ENCODE results near the gene LPA.
"Not testable (repeated sequence)": the region's sequence is repeated elsewhere in the genome, so short reads cannot be mapped to it uniquely, and the experiment has no call there.

The LPA gene

GRCh38 chr6:160691617-160692016 is 27.5 kb upstream of the LPA start:
- CTCF ChIA-PET = interaction anchor here (1.4 kb wide), 1 partner anchor 683 kb away, joined by 3 read pairs; no protein-coding TSS in a partner anchor
- POLR2A ChIA-PET = no interaction called here

GRCh38 chr6:160690458-160690857 is 26.4 kb upstream of the LPA start:
- TF ChIP-seq, protein P1, sequence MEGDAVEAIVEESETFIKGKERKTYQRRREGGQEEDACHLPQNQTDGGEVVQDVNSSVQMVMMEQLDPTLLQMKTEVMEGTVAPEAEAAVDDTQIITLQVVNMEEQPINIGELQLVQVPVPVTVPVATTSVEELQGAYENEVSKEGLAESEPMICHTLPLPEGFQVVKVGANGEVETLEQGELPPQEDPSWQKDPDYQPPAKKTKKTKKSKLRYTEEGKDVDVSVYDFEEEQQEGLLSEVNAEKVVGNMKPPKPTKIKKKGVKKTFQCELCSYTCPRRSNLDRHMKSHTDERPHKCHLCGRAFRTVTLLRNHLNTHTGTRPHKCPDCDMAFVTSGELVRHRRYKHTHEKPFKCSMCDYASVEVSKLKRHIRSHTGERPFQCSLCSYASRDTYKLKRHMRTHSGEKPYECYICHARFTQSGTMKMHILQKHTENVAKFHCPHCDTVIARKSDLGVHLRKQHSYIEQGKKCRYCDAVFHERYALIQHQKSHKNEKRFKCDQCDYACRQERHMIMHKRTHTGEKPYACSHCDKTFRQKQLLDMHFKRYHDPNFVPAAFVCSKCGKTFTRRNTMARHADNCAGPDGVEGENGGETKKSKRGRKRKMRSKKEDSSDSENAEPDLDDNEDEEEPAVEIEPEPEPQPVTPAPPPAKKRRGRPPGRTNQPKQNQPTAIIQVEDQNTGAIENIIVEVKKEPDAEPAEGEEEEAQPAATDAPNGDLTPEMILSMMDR (IDR thresholded peaks at IDR 0.05; ENCODE audit: control extremely low read depth, extremely low read depth, low read depth, missing control alignments) = no peak
- CTCF ChIA-PET = no interaction called here
- DNase-seq (ENCODE audit: extremely low spot score) = no peak
- POLR2A ChIA-PET = no interaction called here

More at GRCh38 chr6:160691617-160692016, 27.5 kb upstream of the LPA start:
- TF ChIP-seq, protein P1 (IDR thresholded peaks at IDR 0.05; ENCODE audit: control extremely low read depth, extremely low read depth, low read depth, missing control alignments) = no peak
- no peak for DNase-seq (ENCODE audit: extremely low spot score)

GRCh38 chr6:160685762-160686450 is 21.8 kb upstream of the LPA start:
- POLR2A ChIA-PET = no interaction called here
- CTCF ChIA-PET = no interaction called here

DNA sequence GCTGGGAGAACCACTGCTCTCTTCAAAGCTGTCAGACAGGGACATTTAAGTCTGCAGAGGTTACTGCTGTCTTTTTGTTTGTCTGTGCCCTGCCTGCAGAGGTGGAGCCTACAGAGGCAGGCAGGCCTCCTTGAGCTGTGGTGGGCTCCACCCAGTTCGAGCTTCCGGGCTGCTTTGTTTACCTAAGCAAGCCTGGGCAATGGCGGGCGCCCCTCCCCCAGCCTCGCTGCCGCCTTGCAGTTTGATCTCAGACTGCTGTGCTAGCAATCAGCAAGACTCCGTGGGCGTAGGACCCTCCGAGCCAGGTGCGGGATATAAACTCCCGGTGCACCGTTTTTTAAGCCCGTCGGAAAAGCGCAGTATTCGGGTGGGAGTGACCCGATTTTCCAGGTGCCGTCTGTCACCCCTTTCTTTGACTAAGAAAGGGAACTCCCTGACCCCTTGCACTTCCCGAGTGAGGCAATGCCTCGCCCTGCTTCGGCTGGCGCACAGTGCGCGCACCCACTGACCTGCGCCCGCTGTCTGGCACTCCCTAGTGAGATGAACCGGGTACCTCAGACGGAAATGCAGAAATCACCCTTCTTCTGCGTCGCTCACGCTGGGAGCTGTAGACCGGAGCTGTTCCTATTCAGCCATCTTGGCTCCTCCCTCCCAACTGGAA is 21.2 kb upstream of the LPA start:
- DNase-seq (ENCODE audit: extremely low spot score); CTCF ChIA-PET; POLR2A ChIA-PET: not testable (repeated sequence)

More at GRCh38 chr6:160685762-160686450, 21.8 kb upstream of the LPA start:
- TF ChIP-seq, protein P1 (IDR thresholded peaks at IDR 0.05; ENCODE audit: control extremely low read depth, extremely low read depth, low read depth, missing control alignments) = no peak
- no peak for DNase-seq (ENCODE audit: extremely low spot score)

DNA sequence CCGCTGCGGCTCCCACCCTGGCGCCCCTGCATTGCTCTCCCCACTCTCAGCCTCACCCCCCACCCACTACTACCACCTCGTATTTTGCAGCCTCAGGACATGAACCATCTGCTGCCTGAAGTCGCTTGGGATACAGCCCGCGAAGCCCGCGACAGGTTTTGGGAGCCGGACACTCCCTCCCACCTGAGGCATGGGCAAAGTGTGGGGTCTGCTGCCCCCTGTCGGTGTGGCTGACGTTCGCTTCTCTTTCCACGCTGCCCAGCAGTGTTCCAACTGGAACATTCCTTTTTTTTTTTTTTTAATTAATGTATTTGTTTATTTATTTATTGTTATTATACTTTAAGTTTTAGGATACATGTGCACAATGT is 15.3 kb upstream of the LPA start:
- ChIA-PET CTCF (no interaction called here), POLR2A (no interaction called here)

DNA sequence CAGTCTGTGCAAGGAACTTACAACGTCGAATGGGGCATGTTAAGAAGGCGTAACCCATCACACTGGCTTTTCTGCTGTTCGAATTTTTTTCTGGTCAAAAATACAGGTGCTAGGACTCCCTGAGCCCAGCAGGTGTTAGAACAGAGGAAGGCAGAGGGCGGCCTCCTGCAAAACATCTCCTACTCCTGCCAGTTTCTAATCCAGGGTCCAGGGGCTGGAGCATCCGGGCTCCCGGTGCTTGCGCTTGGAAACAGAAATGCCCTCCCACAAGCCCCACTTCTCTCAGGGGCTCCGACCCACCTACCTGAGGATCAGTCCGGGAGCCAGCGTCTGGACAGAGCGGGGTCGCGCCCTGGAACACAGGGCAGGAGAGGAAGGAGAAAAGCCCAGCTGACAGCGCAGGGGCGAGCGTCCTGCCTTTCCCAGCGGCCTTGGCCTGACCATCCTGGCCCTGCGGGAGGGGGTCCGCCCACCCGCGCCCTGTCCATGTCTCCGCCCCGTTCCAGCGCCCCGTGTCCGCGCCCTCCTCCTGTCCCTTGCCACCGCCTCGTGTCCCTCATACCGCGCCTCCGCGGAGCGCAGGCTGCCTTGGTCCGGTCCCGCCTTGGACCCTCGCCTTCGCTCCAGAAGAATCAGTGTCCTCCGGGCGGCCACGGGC is 14.8 kb upstream of the LPA start:
- ChIA-PET POLR2A (no interaction called here), CTCF (interaction anchor here (1.0 kb wide), 1 partner anchor 692 kb away, joined by 3 read pairs; no protein-coding TSS in a partner anchor)
- TF ChIP-seq, protein P1 (IDR thresholded peaks at IDR 0.05; ENCODE audit: control extremely low read depth, extremely low read depth, low read depth, missing control alignments) = no peak
- DNase-seq (ENCODE audit: extremely low spot score) = no peak

More for the DNA sequence above, 15.3 kb upstream of the LPA start:
- DNase-seq (ENCODE audit: extremely low spot score) = no peak
- TF ChIP-seq, protein P1 (IDR thresholded peaks at IDR 0.05; ENCODE audit: control extremely low read depth, extremely low read depth, low read depth, missing control alignments) = no peak

- ChIA-PET POLR2A (no interaction called here), CTCF (interaction anchor here (1.0 kb wide), 1 partner anchor 693 kb away, joined by 3 read pairs; no protein-coding TSS in a partner anchor)
- TF ChIP-seq, protein P1 (IDR thresholded peaks at IDR 0.05; ENCODE audit: control extremely low read depth, extremely low read depth, low read depth, missing control alignments) = no peak
- no peak for DNase-seq (ENCODE audit: extremely low spot score)
Measured at GRCh38 chr6:160678230-160678629, 14.2 kb upstream of the LPA start.

DNA sequence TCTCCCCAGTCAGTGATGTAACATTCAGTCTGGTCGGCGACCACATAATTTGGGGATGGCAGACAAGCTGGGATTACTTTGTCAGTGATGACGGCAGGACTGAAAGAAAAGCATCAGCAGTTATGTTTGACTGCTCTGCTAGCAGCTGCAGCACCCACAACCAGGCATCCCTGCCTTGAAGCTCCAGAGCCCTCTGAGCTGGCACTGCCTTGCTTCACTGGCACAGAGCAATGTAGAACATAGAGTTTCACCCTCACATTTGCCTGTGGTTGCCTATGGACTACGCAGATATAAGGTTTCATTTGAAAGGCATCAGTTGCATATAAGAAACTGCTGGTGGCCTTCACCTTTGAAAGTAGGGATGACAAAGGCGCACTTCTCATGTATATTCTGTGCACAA is 12.3 kb upstream of the LPA start:
- CTCF ChIA-PET; DNase-seq (ENCODE audit: extremely low spot score); POLR2A ChIA-PET: not testable (repeated sequence)
